Measurements from ENCODE around the gene TPRG1L.

The TPRG1L gene

DNA sequence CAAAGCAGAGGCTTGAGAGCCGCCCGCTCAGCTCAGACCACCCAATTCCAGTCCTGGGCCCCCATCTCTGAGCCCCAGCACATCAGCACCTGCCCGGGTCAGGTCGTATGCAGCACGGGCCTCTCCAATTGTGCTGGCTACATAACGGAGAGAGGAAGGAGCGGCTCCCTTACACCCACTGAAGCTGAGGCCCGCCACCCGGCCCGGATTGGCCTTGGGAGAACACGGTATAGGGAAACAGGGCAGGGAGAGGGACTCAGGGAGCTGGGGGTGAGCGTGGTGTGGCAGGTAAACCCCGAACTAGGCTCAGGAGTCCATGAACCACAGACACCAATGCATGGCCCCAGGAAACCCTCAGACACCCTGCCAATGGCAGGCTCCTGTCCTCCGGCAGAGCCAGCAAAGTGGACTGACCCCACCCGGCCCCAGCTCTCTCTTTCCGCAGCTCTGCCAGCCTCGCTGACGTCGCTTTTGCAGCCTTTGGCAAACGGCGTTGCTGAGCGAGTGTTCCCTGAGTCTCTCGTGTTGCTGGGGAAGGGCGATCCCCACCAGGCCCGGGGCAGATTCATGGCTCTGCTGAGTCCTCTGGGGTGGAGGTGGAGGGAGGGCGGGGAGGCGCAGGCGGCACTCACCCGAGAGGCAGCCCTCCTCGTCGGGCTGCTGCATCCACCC lies 30.0 kb upstream of the TPRG1L start:
- DNase-seq = no peak

- no peak for DNase-seq
Observed at GRCh38 chr1:3595949-3596348, 28.9 kb upstream of the TPRG1L start.

DNA sequence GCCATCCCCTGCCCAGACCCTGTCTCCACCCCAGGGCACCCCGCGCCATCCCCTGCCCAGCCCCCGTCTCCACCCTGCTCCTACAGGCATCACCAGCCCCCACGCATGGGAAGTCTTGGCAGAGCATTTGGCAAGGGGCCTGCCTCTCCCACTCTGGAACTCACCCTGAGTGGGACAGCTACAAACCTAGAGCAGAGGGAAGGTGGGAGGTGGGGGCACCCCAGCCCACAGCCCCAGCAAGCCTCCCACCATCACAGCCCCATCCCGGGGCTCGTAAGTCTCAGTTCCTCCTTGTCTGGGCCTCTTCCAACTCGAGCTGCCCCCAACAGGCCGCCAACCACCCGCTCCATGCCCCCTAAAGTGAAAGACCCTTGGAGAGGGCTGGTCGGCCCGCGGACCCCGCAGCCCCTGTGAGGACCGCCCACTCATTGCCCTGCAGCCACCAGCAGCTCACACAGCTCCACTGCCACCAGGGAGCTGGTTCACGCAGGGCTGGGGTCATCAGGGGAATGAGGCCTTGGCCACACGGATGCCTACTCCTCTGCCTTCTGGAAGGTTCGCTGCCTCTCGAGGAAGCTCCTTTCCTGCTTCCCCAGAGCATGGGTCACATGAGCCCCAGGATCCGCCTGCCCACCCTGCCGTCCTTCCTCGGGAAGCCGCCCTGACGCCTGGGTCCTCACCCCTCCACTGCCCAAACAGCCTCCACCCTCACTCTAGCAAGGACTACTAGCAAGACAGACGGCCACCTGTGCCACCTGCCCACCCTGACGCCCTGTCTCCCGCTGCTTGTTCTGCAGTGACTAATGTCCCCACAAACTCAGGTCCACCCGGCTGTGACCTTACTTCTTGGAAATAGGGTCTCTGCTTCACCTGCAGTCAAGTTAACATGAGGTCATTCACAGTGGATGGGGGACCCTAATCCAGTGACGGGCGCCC lies 27.9 kb upstream of the TPRG1L start:
- DNase-seq = no peak

GRCh38 chr1:3597599-3597964 lies 27.2 kb upstream of the TPRG1L start:
- DNase-seq = peak; percentile 19

DNA sequence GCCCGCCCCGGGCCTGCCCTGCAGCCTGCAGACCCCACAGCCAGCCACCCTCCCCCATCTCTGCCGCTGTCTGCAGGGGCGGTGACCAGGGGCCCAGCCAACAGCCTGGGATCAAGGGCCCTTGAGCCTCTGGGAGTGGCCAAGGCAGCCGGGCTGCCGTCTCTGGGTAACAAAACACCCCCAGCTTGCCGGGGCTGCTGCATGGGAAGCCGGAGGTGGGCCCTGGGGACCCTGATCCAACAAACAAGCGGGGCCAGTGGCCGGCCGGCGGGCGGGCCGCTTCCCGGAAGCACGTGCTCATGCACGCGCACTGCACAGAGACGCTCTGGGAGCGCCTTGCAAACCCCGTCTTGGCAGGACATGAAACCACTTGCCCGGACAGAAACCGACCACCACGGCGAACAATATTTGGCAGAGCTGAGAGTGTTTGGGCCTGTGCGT lies 26.7 kb upstream of the TPRG1L start:
- DNase-seq = no peak

DNA sequence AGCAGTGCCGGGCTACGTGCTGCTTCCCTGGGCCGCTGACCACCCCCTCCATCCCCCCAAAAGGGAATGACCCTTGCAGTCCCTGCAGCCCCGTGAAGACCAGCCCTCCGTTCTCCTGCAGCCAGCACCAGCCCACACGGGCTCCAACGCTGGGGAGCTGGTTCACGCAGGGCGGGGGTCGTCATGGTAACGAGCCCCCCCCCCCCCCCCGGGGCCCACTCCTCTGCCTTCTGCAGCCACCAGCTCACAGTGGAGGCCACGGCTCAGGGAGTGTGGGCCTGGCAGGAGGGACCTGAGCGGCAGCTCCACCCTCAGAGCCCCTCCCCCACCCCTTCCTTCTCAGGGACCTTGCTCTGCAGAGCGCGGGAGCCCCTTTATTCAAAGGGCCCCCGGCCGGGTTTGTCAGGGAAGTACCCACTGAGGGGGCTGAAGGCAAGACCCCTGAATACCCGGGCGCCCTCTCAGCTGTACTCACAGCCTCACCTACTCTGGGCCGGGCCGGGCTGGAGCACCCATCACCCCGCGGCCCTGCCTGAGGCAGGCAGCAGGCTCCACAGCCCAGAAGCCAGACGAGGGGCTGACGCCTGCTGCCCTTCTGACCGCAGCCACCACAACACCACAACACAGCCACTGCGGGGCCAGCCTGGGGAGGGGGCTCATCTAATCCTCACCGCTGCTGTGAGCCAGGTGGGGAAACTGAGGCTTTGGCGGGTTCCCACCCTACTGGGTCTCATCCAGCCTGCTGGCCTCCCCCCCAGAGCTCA lies 26.1 kb upstream of the TPRG1L start:
- DNase-seq = no peak

GRCh38 chr1:3599286-3599811 lies 25.5 kb upstream of the TPRG1L start:
- no peak for DNase-seq

DNA sequence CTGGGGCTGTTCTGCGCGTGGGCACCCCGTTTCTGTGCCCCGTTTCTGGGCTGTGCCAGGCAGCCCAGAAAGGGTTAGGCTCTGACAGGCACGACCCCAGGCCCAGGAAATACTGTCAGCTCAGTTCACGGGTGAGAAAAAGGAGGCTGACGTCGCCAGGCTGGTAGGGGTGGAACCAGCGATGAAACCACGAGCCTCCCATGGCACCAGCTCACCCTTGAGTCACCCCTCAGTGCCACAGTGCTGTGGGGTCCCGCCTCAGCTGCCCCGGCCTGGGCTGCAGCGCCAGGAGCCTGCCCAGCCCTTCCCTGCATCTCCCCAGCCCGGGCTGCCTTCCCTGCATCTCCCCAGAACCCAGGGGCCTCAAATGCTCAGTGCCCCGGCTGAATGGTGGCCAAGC lies 25.0 kb upstream of the TPRG1L start:
- DNase-seq = no peak

GRCh38 chr1:3600354-3600753 lies 24.5 kb upstream of the TPRG1L start:
- no peak for DNase-seq

DNA sequence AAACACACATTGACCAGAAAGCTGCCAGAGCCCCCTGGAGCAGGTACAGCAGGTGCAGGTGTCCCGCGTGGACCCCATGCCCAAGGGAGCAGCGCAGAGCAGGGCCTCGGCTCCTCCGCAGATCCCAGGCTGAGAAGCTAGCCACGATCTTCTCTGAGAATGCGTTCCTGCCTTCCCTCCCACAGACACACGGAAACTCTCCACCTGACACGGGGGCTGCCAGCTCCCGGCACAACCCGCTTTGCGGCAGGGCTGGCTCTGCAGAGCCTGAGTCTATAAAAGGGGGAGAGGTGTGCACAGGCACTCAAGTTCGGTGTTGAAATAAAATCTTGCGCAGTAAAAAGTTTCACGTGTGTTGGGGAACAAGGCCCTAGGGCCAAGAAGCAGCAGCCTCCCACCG lies 23.1 kb upstream of the TPRG1L start:
- no peak for DNase-seq

- DNase-seq = no peak
Observed at GRCh38 chr1:3602375-3602774, 22.4 kb upstream of the TPRG1L start.

DNA sequence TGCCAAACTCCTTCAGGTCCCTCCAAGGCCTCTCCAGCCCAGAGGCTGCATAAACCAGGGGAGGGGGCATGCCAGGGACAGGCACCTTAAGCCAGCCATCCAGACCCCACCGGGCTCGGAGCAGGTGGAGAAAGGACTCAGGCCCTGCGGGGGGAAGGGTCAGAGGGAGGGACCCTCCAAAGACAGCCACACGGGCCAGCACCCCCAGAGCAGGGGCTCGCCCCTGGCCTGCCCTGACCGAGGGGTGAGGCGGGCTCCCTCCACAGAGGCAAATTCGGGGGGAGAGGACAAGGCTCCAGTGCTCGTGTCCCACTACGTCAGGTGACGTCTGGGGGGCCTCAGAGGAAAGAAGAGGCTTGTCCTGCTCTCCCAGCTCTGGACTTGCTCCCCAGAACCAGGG lies 21.7 kb upstream of the TPRG1L start:
- DNase-seq = no peak

- no peak for DNase-seq
Observed at GRCh38 chr1:3603571-3604467, 21.0 kb upstream of the TPRG1L start.

GRCh38 chr1:3604468-3604974 lies 20.3 kb upstream of the TPRG1L start:
- no peak for DNase-seq

DNA sequence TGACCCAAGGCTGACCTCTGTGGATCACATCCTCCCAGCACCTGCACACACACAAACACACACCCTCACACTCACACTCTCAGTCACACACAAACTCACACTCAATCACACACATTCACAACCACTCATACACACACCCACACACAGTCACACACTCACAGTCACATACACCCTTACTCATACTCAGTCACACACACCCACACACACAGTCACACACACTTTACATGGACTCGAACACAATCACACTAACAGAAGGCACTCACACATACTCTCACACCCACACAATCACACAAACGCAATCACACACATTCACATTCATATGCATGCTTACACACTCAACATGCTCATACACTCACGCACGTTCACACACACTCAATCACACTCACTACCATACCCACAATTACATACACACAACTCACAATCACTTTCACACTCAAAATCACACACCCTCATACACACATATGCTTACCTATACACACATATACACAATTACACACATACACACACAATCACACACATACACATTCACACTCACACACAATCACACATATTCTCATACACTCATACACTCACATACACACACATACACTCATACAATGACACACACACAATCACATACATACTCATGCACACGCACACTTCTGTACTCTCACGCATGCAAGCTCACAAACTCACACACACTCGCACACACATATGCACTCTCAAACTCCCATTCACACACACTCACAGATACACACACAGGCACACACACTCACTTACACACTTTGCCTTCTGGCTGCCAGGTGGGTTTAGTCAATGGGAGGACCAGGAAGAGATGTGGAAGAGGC lies 19.6 kb upstream of the TPRG1L start:
- no peak for DNase-seq

DNA sequence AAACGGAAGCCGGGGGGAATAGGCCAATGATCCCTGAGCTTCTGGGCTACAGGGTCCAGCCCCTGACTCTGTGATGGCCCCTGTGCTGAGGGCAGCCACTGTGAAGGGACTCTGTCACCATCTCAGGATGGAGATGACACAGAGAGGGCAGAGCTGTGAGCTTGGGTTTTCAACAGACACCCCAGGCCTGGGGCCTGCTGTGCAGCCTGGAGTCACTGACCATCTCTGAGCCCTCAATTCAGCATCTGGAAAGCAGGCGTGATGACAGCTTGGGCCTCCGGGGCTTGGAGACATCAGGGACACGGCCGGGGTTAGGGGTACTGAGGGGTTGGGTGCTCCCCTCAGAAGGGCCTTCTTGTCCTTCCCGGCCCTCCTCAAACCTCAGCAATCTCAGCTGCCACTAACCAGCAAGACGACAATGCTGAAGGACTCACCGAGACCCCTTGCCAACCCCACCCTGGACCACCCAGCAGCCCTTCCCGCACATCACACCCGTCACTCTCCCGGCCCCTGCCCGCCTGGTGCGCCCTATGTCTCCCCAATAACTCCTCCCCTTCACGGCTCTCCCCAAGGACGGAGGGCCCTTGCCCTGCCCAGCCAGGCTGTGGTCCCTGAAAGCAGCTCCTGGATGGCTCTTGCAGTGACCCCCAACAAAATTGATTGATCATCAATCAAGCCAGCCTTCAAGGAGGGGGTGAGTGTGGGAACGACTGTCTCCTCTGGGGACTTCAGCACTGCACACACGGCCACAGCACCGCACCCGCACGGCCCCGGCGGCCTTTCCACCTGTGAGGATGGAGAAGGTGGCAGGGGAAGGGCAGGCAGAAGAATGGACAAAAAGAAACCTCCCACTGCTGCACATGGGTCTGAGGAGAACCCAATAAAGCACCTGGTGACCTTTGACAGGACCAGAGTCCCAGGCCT lies 17.8 kb upstream of the TPRG1L start:
- no peak for DNase-seq

DNA sequence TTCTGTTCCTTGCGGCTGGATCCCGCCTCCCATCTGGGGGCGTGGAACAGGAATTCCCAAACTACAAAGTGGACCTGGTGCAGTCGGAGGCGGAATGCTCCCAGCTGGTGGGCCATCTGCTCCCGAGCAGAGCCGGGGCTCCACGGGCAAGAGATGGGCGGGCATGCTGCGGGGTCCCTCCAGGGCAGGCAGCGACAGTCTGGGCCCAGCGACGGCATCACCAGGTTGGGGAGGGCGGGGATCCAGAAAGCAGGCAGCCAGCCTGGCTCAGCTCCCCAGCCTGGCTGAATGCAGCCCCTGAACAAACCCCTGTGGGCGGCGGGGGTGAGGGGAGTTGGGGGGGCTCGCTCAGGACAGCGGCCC lies 17.1 kb upstream of the TPRG1L start:
- no peak for DNase-seq

- no peak for DNase-seq
Observed at GRCh38 chr1:3608154-3608553, 16.7 kb upstream of the TPRG1L start.

- no peak for DNase-seq
Observed at GRCh38 chr1:3609016-3609768, 15.6 kb upstream of the TPRG1L start.
